K562 (cell line): ENCODE measurements around the gene FAM227B.
"Not testable (repeated sequence)": the region's sequence is repeated elsewhere in the genome, so short reads cannot be mapped to it uniquely, and the experiment has no call there.

Source experiments
- ARID1B ChIP-seq: fragments of 450-650 bp; IDR thresholded peaks from 2 replicates; pipeline ENCODE4 v1.6.1; 2016; ENCODE audit warnings: antibody characterized with exemption, mild to moderate bottlenecking, inconsistent platforms
- CTCF ChIP-seq, 3 experiments: IDR thresholded peaks in 2 of 3; conservative IDR thresholded peaks in 1 of 3; 2 replicates each; pipeline ENCODE4 v1.5.1; 2011 to 2012; ENCODE audit warnings: low read length in 3 of 3, mild to moderate bottlenecking in 3 of 3, control low read depth in 2 of 3, improper control_type of control experiment in 1 of 3, inconsistent platforms in 1 of 3, low read depth in 1 of 3, mixed read lengths in 1 of 3, moderate library complexity in 1 of 3; ENCODE audit not compliant: insufficient read depth in 2 of 3
- FOS ChIP-seq: IDR thresholded peaks from 3 replicates; pipeline ENCODE4 v1.6.1; 2011; ENCODE audit not compliant: insufficient read length; ENCODE audit errors: extremely low read depth
- GABPA ChIP-seq: fragments of 200-800 bp; sonication (Bioruptor generic); conservative IDR thresholded peaks from 2 replicates; pipeline ENCODE4 v1.6.1; 2016; ENCODE audit warnings: low read depth, missing genetic modification characterization, missing compliant biosample characterization
- GATA2 ChIP-seq: sonication (generic); formaldehyde crosslinking; IDR thresholded peaks from 2 replicates; pipeline ENCODE4 v1.4.0; 2020; ENCODE audit warnings: mild to moderate bottlenecking, missing genetic modification reagents
- JUND ChIP-seq, 2 experiments: IDR thresholded peaks; 2 replicates in 1 of 2; 3 replicates in 1 of 2; pipeline ENCODE4 v1.6.1; 2011; ENCODE audit warnings: borderline replicate concordance in 2 of 2, low read depth in 2 of 2, low read length in 2 of 2, improper control_type of control experiment in 1 of 2, missing biosample characterization in 1 of 2, missing genetic modification characterization in 1 of 2, missing genetic modification reagents in 1 of 2
- PATZ1 ChIP-seq: fragments of 250-450 bp; sonication (Bioruptor Pico); IDR thresholded peaks from 2 replicates; pipeline ENCODE4 v1.5.0; 2020; ENCODE audit warnings: mild to moderate bottlenecking, borderline replicate concordance
- POLR2A ChIP-seq: fragments of 450-650 bp; conservative IDR thresholded peaks from 2 replicates; pipeline ENCODE4 v1.6.1; 2016
- ZNF140 ChIP-seq: fragments of 250-450 bp; sonication (Bioruptor Pico); IDR thresholded peaks from 2 replicates; pipeline ENCODE4 v1.8.0; 2021; ENCODE audit warnings: moderate library complexity, mild to moderate bottlenecking, inconsistent platforms

GRCh38 chr15:49402515-49403296 lies 217.9 kb downstream of the FAM227B start:
- TF ChIP-seq FOS; PATZ1 (CRISPR knock-in tag); CTCF (IDR thresholded peaks at IDR 0.05 in 2 of 3, conservative IDR thresholded peaks at IDR 0.05 in 1 of 3; ENCODE audit: insufficient read depth in 2 of 3, low read depth in 1 of 3, low read length in 3 of 3); JUND (IDR thresholded peaks at IDR 0.05; ENCODE audit: borderline replicate concordance, low read depth, low read length); JUND (tag; IDR thresholded peaks at IDR 0.05; ENCODE audit: borderline replicate concordance, low read depth, low read length); GABPA (tag); GATA2; POLR2A; ZNF140 (CRISPR knock-in tag): not testable (repeated sequence)
- peak; percentile 57 for TF ChIP-seq ARID1B
